Mesenchymal stem cell (in vitro differentiated cells and primary cell): ENCODE data around the gene PTCSC3.

Source experiments
- DNase-seq: peaks from one replicate; pipeline ENCODE4 v3.0.0-alpha.2; 2013
- H2AFZ ChIP-seq: one replicate; pipeline ENCODE4 v1.6.1; 2013; ENCODE audit warnings: low read depth, mild to moderate bottlenecking, control low read depth, inconsistent platforms, low read length, moderate library complexity
- H2AK5ac ChIP-seq: 2 replicates; pipeline ENCODE4 v1.6.1; 2013; ENCODE audit warnings: low read length, moderate library complexity, mild to moderate bottlenecking, inconsistent platforms; ENCODE audit not compliant: severe bottlenecking
- H2BK120ac ChIP-seq: one replicate; pipeline ENCODE4 v1.6.1; 2013; ENCODE audit warnings: low read depth, mild to moderate bottlenecking, inconsistent platforms, low read length, moderate library complexity
- H2BK12ac ChIP-seq, 2 experiments: one replicate each; pipeline ENCODE4 v1.6.1; 2013; ENCODE audit warnings: inconsistent platforms in 2 of 2, low read length in 2 of 2, mild to moderate bottlenecking in 2 of 2, moderate library complexity in 2 of 2, control low read depth in 1 of 2
- H2BK15ac ChIP-seq: one replicate; pipeline ENCODE4 v1.6.1; 2013; ENCODE audit warnings: mild to moderate bottlenecking, low read depth, inconsistent platforms; ENCODE audit not compliant: poor library complexity, severe bottlenecking
- H2BK5ac ChIP-seq: 2 replicates; pipeline ENCODE4 v1.6.1; 2013; ENCODE audit warnings: low read depth, mild to moderate bottlenecking, low read length, control low read depth, inconsistent platforms; ENCODE audit not compliant: poor library complexity, severe bottlenecking
- H3K14ac ChIP-seq, 2 experiments: one replicate each; pipeline ENCODE4 v1.6.1; 2013; ENCODE audit warnings: inconsistent platforms in 2 of 2, low read length in 2 of 2, control low read depth in 1 of 2, mild to moderate bottlenecking in 1 of 2, moderate library complexity in 1 of 2
- H3K18ac ChIP-seq, 2 experiments: one replicate each; pipeline ENCODE4 v1.6.1; 2013; ENCODE audit warnings: inconsistent platforms in 2 of 2, low read length in 2 of 2, control low read depth in 1 of 2, low read depth in 1 of 2, mild to moderate bottlenecking in 1 of 2
- H3K23ac ChIP-seq, 2 experiments: one replicate each; pipeline ENCODE4 v1.6.1; 2013; ENCODE audit warnings: inconsistent platforms in 2 of 2, low read length in 2 of 2, mild to moderate bottlenecking in 2 of 2, moderate library complexity in 2 of 2, control low read depth in 1 of 2
- H3K27ac ChIP-seq: 2 replicates; pipeline ENCODE4 v1.5.1; 2013; ENCODE audit warnings: mild to moderate bottlenecking, moderate library complexity, low read length, control low read depth, inconsistent platforms; ENCODE audit not compliant: poor library complexity, severe bottlenecking
- H3K27me3 ChIP-seq, 2 experiments: 2 replicates each; pipeline versions ENCODE4 v1.6.1 to v1.7.0; 2013; ENCODE audit warnings: low read length in 2 of 2, mild to moderate bottlenecking in 2 of 2, moderate library complexity in 2 of 2, control low read depth in 1 of 2, inconsistent platforms in 1 of 2; ENCODE audit not compliant: control insufficient read depth in 1 of 2, insufficient read depth in 1 of 2
- H3K36me3 ChIP-seq, 2 experiments: 2 replicates each; pipeline versions ENCODE4 v1.6.1 to v1.7.0; 2013; ENCODE audit warnings: low read length in 2 of 2, control low read depth in 1 of 2, inconsistent platforms in 1 of 2, low read depth in 1 of 2, mild to moderate bottlenecking in 1 of 2; ENCODE audit not compliant: insufficient read depth in 2 of 2, control insufficient read depth in 1 of 2
- H3K4ac ChIP-seq, 2 experiments: one replicate each; pipeline ENCODE4 v1.6.1; 2013; ENCODE audit warnings: inconsistent platforms in 2 of 2, low read length in 2 of 2, mild to moderate bottlenecking in 2 of 2, moderate library complexity in 2 of 2, control low read depth in 1 of 2, low read depth in 1 of 2
- H3K4me1 ChIP-seq: 2 replicates; pipeline ENCODE4 v1.6.1; 2013; ENCODE audit warnings: low read depth, low read length, control low read depth; ENCODE audit not compliant: control insufficient read depth, insufficient read depth
- H3K4me2 ChIP-seq: 2 replicates; pipeline ENCODE4 v1.6.1; 2013; ENCODE audit warnings: low read length, mild to moderate bottlenecking, inconsistent platforms; ENCODE audit not compliant: poor library complexity, severe bottlenecking
- H3K4me3 ChIP-seq, 2 experiments: 2 replicates each; pipeline versions ENCODE4 v1.5.1 to v1.7.0; 2013; ENCODE audit warnings: low read length in 2 of 2, mild to moderate bottlenecking in 2 of 2, control low read depth in 1 of 2, low read depth in 1 of 2; ENCODE audit not compliant: insufficient read depth in 1 of 2
- H3K79me1 ChIP-seq: replicated peaks from 2 replicates; pipeline ENCODE4 v1.6.1; 2013; ENCODE audit warnings: mild to moderate bottlenecking, control low read depth, low read length, inconsistent platforms; ENCODE audit not compliant: poor library complexity, severe bottlenecking
- H3K9ac ChIP-seq: 2 replicates; pipeline ENCODE4 v1.7.0; 2013; ENCODE audit warnings: mild to moderate bottlenecking, low read length, moderate library complexity
- H3K9me3 ChIP-seq: 2 replicates; pipeline ENCODE4 v1.7.0; 2013; ENCODE audit warnings: mild to moderate bottlenecking, low read length; ENCODE audit not compliant: control insufficient read depth
- H4K8ac ChIP-seq: one replicate; pipeline ENCODE4 v1.6.1; 2013; ENCODE audit warnings: inconsistent platforms, mild to moderate bottlenecking, low read length, moderate library complexity
- H4K91ac ChIP-seq: one replicate; pipeline ENCODE4 v1.6.1; 2013; ENCODE audit warnings: mild to moderate bottlenecking, low read length, inconsistent platforms
- WGBS: methylation state at CpG from one replicate; pipeline ENCODE4 v1.1.7; 2013; ENCODE audit warnings: mixed read lengths; 5-methylcytosine and 5-hydroxymethylcytosine counted together

Gene PTCSC3

GRCh38 chr14:36161776-36162175, 14.7 kb downstream of the PTCSC3 start:
- H3K9ac ChIP-seq, result no peak overlapping the region
- no peak overlapping the region for H3K4me2 ChIP-seq
- H3K9me3 ChIP-seq, result no peaks in the 10 kb centered on the region
- no peak overlapping the region for H2BK15ac ChIP-seq
- no peak overlapping the region for H3K18ac ChIP-seq
- 50% methylated on average over 11 of the region's 12 CpGs for WGBS
- H2BK120ac ChIP-seq, result no peak overlapping the region
- H3K4me3 ChIP-seq, result no peak overlapping the region
- no peak overlapping the region for H3K27ac ChIP-seq
- no peak overlapping the region for H3K4ac ChIP-seq
- no peaks in the 10 kb centered on the region for H3K79me1 ChIP-seq
- peaks cover 3% of the 10 kb centered on the region for H3K4me1 ChIP-seq
- no peak overlapping the region for H2BK5ac ChIP-seq
- no peak overlapping the region for H2BK12ac ChIP-seq
- no peaks in the 10 kb centered on the region for H3K36me3 ChIP-seq
- H2AFZ ChIP-seq, result no peak overlapping the region
- H3K23ac ChIP-seq, result no peak overlapping the region
- DNase-seq, result no peak
- H4K8ac ChIP-seq, result no peak overlapping the region
- no peak overlapping the region for H4K91ac ChIP-seq
- no peak overlapping the region for H2AK5ac ChIP-seq
- no peak overlapping the region for H3K14ac ChIP-seq
- peaks cover 0 to 5% of the 10 kb centered on the region in 2 experiments for H3K27me3 ChIP-seq

- Histone ChIP-seq H3K23ac (no peak overlapping the region), H3K79me1 (no peaks in the 10 kb centered on the region), H3K27ac (no peak overlapping the region), H3K27me3 (no peaks in the 10 kb centered on the region), H3K4me1 (no peaks in the 10 kb centered on the region), H3K36me3 (no peaks in the 10 kb centered on the region), H3K14ac (no peak overlapping the region), H3K4me3 (no peak overlapping the region), H2BK120ac (no peak overlapping the region), H3K18ac (no peak overlapping the region), H2BK5ac (no peak overlapping the region), H3K4ac (no peak overlapping the region), H2BK15ac (no peak overlapping the region), H3K9ac (no peak overlapping the region), H3K4me2 (no peak overlapping the region), H2AK5ac (no peak overlapping the region), H2AFZ (no peak overlapping the region), H2BK12ac (no peak overlapping the region), H4K91ac (no peak overlapping the region), H3K9me3 (peaks cover 23% of the 10 kb centered on the region), H4K8ac (no peak overlapping the region)
- no peak for DNase-seq
- no CpG with 5 or more reads among the region's 3 CpGs for WGBS
These were observed 25.2 kb downstream of the PTCSC3 start for GRCh38 chr14:36151335-36151734.

DNA sequence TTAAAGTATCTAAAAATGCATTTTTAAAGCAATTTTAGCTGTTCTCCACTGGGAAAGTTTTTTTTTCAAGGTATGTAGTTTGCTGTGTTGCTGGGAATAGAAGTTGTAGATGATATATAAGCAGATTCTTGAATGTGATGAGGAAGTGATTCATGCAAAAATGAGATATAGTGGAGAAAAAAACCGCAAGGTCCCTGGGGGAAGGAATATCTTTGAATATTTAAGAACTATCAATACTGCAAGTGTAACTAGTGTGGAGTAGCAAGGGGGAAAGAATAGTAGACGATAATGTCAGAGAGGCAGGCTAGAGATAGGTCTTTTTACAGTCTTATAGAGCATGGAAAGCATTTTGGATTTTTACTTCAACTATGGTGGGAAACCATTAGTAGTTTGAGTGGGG, 42.5 kb downstream of the PTCSC3 start:
- H3K27ac ChIP-seq, result no peak overlapping the region
- no peak overlapping the region for H3K4me3 ChIP-seq
- H2BK120ac ChIP-seq, result no peak overlapping the region
- H2AK5ac ChIP-seq, result no peak overlapping the region
- no peak overlapping the region for H3K14ac ChIP-seq
- H3K4me2 ChIP-seq, result no peak overlapping the region
- no peak overlapping the region for H2AFZ ChIP-seq
- H3K27me3 ChIP-seq, result peaks cover 0 to 5% of the 10 kb centered on the region in 2 experiments
- H3K9ac ChIP-seq, result no peak overlapping the region
- H3K79me1 ChIP-seq, result no peaks in the 10 kb centered on the region
- H2BK5ac ChIP-seq, result no peak overlapping the region
- no peak overlapping the region for H3K4ac ChIP-seq
- no peak overlapping the region for H3K23ac ChIP-seq
- H2BK12ac ChIP-seq, result no peak overlapping the region
- no peaks in the 10 kb centered on the region for H3K9me3 ChIP-seq
- no peak overlapping the region for H3K18ac ChIP-seq
- H3K36me3 ChIP-seq, result no peaks in the 10 kb centered on the region
- no peak overlapping the region for H2BK15ac ChIP-seq
- DNase-seq, result no peak
- H3K4me1 ChIP-seq, result peaks cover 2% of the 10 kb centered on the region
- WGBS, result 75% methylated on average over 2 of the region's 2 CpGs
- H4K8ac ChIP-seq, result no peak overlapping the region
- H4K91ac ChIP-seq, result no peak overlapping the region

DNA sequence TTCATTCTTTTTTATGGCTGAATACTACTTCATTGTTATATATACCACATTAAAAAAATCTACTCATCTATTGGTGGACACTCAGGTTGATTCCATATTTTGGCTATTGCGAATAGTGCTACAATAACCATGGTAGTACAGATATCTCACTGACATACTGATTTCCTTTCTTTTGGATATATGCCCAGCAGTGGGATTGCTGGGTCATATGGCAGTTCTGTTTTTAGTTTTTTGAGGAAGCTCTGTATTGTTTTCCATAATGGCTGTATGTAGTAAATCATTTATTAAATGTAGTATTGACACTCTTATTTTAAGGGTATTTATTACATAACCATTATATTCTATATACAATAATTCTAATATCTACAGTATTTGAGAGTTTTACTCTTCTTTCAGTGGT, 43.7 kb downstream of the PTCSC3 start:
- no peak overlapping the region for H3K27ac ChIP-seq
- H2AFZ ChIP-seq, result no peak overlapping the region
- H3K4ac ChIP-seq, result no peak overlapping the region
- no CpG with 5 or more reads among the region's 1 CpG for WGBS
- no peak overlapping the region for H3K14ac ChIP-seq
- H2BK15ac ChIP-seq, result no peak overlapping the region
- H2BK120ac ChIP-seq, result no peak overlapping the region
- H2BK12ac ChIP-seq, result no peak overlapping the region
- no peak overlapping the region for H3K23ac ChIP-seq
- H4K91ac ChIP-seq, result no peak overlapping the region
- no peak overlapping the region for H3K18ac ChIP-seq
- H3K4me2 ChIP-seq, result no peak overlapping the region
- no peak overlapping the region for H4K8ac ChIP-seq
- H3K9ac ChIP-seq, result no peak overlapping the region
- H3K27me3 ChIP-seq, result peaks cover 0 to 5% of the 10 kb centered on the region in 2 experiments
- H3K36me3 ChIP-seq, result no peaks in the 10 kb centered on the region
- H2AK5ac ChIP-seq, result no peak overlapping the region
- H3K9me3 ChIP-seq, result no peaks in the 10 kb centered on the region
- H3K4me1 ChIP-seq, result peaks cover 2% of the 10 kb centered on the region
- H2BK5ac ChIP-seq, result no peak overlapping the region
- H3K79me1 ChIP-seq, result no peaks in the 10 kb centered on the region
- H3K4me3 ChIP-seq, result no peak overlapping the region
- DNase-seq, result no peak
